Suppressor macrophage treated with lipopolysaccharide for 1 hour (primary cell): ENCODE measurements around the gene TMEM244.
"Not testable (repeated sequence)": the region's sequence is repeated elsewhere in the genome, so short reads cannot be mapped to it uniquely, and the experiment has no call there.

Source experiments
- DNase-seq, 3 donors: peaks; one replicate each; pipeline ENCODE4 v3.0.0-alpha.2; 2020 to 2022

Gene TMEM244, protein sequence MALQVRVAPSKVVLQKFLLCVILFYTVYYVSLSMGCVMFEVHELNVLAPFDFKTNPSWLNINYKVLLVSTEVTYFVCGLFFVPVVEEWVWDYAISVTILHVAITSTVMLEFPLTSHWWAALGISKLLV

DNA sequence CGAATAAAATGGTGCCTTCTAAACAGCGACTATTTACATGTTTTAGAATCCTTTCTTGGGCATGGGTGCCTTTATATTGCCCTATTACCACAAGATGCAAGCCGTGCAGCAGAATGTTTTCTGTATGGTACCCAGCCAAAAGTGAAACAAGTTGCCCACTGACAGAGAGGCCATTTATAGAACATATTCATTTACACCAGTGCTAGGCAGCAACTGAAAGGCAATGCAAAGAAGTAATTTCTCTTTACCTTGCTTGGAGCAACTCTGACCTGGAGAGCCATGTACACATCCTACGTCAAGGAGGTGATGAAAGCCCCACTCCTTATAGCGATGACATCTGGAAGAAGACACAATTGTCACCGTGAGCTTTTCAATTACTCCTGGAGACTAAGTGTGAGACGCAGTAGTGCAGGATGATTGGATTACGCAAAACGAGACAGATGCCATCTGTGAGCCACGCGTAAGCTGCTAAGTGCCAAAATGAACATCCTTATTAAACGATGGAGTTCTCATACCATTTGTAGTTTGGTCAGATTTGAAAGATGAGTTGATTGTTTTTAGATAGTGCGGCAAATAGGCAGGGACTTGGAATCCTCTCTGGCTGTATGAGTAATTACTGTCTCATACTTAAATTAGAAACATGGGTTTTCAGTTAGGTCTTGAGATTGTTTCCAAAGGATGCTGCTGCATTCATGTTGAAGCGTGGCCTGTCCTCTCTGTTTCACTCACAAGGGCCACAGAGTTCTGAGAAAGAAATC lies at the start of gene TMEM244:
TMEM244 (minus strand) TSS at position 408 of the 758 bp plus-strand sequence; CDS start at position 281, 127 bp downstream.
- no peak for DNase-seq

DNA sequence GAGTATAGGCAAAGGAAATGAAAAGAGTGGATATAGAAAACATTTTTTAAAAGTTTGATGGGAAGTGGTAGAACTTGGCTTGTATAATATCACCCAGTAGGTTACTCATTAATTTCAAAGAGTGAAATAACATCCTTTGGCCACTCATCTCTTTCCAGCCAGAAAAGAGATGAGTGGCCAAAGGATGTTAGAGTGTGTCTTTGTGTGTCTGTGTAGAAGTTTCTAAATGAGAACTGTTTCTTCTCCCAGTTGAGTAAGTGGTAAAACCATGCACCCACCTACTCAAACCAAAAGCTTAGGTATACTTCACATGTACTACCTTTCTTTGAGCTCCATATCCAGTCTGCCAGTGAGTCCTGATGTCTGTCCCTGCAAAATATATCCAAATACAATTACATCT lies 47.7 kb upstream of the TMEM244 start:
- no peak for DNase-seq

DNA sequence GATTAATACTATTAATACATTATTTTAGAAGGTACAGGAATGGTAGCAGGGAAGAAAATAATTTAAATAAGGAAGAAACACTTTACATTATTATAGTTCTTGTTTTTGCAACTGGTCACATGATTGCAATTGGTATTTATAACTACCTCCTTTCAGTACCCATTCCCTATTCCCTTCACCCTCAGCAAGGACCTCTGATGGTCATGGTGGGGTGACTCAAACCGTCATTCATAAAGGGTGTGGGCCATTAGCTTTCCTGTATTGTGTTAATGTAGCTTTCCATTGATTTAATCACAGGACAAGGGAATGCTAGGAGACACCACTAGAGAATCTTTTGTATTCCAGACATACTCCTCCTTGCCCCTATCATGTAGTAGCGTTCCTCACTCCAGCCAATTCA lies 47.2 kb upstream of the TMEM244 start:
- DNase-seq = peak; percentile 18 to 38 (median 30)

DNA sequence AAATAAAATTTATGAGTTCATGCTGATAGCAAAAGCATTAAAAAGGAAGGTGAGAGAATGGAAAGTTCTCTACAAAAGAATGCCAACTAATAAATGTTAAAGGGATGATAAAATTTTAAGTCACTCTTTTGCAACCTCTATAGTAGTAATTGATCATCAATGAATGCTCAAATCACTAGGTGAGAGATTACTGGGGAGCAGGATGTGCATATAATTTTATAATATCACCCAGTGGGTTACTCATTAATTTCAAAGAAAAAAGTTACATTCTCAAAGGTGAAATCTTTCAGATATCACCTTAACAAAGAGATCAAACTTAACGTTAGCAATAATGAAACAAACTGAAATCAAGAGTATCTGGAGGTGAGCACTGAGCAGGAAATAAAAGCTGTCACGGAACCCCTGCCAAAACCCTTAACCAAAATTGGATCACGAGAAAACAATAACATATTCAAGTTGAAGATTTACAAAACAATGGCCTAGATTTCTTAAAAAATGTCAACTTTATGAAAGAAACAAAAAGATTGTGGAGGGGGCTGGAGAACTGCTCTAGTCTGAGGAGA lies 45.5 kb upstream of the TMEM244 start:
- no peak for DNase-seq

DNA sequence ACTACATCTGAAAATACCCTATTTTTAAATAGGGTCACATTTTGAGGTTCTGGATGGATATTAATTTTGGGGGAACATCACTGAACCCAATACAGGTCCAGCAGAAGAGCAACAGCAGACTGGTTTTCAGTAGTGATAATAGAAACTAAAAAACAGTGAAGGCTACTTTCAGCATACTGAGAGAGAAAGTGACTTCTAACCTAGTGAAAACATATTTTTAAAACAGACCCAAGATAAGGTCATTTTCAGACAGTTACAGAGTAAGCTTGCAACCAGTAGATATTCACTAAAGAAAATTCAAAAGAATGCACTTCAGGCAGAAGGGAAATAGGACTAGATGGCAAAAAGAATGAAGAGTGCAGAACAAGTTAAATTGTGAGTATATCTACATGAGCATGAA lies 42.0 kb upstream of the TMEM244 start:
- DNase-seq = no peak

DNA sequence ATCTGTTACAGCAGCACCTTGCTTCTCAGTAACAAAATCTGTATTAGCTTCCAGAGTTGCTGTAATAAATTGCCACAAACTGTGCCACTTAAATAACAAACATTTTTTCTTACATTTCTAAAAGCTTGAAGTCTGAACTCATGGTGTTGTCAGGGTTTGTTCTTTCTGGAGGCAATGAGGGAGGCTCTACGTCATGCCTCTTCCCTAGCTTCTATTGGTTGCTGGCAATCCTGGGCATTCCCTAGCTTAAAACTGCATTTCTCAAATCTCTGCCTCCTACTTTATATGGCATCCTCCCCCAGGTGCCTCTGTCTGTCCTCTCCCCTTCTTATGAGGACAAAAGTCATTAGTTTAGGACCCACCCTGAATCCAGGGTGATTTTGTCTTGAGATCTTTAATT lies 41.6 kb upstream of the TMEM244 start:
- DNase-seq = no peak

DNA sequence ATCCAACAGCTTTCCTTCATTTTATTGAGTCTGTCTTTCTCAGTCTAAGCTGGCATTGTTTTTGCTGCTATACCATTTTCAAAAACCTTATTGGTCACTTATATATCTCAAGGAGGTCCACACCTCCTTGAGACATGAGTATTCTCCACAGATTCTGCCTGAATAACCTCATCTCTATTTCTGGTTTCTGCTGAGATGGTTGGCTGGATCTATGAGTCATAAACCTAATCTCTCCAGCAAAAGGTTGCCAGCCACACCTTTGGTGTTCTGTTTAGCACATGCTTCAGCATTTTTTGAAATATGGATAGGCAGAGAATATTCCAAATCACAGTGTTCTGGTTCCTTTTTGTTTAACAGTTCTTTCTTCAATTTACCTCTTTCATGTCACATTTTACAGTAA lies 40.8 kb upstream of the TMEM244 start:
- no peak for DNase-seq

DNA sequence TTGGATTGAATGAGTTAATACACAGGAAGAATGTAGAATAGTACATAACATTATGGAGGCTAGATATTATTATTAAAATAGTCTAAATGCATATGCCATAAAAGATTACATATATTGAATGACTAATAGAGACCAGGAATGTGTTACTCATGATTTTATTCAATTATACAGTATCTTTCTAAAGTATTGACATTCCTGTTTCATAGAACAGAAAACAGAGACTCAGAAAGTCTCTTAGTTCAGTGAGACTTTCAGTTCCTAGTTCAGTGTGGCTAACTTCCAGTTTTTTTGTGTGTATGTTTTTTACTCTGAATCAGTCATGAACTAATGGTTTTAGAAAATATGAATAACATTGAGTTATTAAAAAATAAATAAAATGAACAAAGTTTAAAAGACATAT lies 34.6 kb upstream of the TMEM244 start:
- DNase-seq = peak; percentile 31 to 82 (median 75)

DNA sequence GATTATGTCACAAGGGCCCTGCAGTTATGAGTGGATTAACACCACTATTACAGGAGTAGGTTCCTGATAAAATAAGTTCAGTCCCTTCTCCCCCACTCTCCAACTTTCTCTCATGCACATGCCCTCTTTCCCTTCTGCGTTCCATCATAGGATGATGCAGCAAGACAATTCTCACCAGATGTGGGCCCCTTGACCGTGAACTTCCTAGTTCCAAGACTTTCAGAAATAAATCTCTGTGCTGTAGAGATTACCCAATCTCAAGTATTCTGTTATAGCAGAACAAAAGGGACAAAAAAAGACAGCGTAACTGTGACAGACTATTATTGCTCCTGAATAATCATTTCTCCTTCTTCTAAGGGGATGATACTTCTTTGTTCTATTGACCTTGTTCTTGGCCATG lies 33.8 kb upstream of the TMEM244 start:
- peak; percentile 52 to 63 (median 57) for DNase-seq

DNA sequence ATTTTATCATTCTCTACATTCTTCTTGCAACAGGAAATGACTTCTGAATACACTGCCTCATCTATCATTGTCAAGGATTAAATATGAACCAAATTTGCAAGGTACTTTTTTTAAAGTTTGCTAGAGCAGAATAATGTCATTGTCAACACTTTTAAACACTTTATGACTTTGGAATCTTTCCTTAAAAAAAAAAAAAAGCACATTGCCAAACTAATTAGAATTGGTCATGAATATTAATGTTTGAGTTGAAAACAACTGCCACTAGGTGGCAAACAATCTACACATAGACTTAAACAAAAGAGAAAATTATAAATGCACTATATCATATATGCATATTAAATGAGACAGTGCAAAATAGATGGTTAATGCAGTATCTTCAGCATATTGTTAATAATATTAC lies 32.5 kb upstream of the TMEM244 start:
- DNase-seq = peak; percentile 55 to 72 (median 65)

DNA sequence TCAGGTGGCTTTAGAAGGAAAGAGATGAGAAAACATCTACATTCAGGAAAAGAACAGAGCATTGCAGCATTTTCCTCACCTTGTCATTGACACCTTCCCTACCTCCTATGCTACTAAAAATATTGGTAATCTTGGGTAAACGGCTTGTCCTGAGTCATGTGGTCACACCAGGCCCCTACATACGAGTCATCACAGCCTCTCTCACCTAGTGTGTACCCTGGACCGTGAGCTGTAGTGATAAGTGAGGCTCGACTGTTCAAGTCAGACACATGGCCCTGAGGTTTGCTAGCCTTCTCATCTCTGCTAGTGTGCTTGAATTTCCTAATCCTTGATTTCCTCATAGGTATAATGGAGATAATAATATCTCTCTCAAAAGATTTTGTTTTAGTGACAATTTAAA lies 29.6 kb upstream of the TMEM244 start:
- no peak for DNase-seq

DNA sequence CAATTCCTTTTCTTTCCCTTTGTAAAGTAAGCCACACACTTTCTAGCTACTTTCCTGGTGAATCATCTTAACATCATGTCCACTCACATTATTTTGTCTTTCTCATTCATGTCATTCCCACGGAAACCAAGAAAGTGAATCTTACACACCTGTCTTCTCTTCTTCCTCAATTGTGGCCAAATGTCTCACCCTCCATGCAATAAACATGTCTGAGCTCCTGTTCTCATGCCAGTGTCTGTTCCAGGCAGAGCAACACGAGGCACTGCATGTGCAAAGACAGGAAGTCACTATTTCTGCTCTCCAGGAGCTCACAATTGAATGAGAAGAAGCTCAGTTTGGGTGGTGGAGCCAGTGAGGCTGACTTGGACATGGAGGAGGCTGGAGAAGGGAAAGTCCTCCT lies 29.0 kb upstream of the TMEM244 start:
- peak in 2 of 3 donors; percentile 11 to 22 for DNase-seq

DNA sequence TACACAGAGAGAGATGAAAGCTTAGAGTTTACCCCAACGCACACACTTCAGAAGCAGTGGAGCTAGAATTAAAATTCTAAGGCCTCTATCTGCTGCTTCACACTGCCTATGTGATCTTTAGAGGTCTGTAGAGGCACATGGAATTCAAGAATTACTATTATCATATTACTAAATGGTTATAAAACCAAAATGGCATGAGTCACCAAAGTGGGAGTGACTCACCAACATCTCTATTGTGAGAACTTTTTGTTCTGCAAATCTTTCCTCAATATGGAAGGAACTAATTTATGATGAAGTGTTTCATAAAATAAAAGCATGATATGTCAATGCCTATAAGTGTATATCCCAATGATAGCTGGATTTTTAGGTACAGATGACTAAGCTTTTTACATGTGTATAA lies 28.5 kb upstream of the TMEM244 start:
- peak; percentile 66 to 91 (median 88) for DNase-seq

DNA sequence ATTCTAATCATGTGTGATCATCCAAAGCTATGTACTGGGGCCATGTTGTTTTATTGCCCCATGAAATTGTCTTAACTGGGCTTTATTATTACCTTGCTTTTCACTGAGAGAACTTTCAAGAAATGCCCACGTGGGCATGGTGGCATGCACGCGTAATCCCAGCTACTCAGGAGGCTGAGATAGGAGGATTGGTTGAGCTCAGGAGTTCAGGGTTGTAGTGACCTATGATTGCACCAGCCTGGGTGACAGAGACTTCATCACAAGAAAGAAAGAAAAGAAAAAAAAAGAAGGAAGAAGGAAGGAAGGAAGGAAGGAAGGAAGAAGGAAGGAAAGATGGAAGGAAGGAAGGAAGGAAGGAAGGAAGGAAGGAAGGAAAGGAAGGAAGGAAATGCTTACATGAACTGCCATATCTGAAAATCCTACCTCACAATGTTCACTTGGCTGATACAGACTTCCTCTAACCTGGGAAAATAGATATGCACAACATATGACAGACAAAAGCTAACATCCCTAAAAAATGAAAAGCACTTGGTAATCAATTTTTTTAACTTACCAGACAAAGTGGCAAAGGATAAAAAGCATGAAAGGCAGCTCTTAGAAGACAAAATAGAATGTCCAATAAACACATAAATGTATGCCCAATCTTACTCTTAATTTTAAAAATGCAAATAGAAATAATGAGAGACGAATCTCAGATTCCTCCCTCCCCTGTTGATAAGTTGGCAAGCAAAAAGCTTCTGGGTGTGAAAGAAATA lies 25.5 kb upstream of the TMEM244 start:
- DNase-seq = no peak

DNA sequence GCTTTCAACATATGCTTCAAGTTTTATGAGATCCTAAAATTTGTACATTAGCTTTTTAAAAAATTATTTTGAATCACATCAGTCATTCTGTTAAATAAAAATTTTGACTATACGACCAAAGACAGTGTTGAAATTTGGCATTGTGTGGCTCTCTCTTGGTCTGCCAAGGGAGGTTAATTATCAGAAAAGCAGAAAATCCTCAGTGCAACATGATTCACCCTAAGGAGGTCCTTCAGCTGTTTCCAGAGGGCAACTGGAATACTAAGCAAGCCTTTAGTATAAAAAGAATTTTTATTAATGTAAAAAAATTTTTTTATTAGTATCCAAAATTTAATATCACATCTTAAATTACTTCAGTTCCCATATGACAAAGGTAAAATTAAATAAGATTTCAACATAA lies 23.1 kb upstream of the TMEM244 start:
- no peak for DNase-seq

DNA sequence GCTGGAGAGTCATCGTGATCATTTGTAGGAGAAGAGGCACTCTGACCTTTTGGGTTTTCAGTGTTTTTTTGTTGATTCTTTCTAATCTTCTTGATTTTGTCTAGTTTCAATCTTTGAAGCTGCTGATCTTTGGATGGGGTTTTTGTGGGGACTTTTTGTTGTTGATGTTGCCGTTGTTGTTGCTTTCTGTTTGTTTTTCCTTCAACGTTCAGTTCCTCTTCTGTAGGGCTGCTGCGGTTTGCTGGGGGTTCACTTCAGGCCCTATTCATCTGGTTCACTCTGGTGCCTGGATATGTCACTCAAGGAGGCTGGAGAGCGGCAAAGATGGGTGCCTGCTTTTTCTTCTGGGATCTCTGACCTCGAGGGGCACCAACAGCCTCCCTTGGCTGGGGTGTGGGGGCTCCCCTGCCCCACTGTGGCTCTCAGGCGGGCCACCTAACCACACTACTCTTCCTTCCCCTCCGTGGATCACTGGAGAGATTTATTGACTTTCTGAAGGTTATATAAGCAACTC lies 21.5 kb upstream of the TMEM244 start:
- peak; percentile 71 to 78 (median 78) for DNase-seq

DNA sequence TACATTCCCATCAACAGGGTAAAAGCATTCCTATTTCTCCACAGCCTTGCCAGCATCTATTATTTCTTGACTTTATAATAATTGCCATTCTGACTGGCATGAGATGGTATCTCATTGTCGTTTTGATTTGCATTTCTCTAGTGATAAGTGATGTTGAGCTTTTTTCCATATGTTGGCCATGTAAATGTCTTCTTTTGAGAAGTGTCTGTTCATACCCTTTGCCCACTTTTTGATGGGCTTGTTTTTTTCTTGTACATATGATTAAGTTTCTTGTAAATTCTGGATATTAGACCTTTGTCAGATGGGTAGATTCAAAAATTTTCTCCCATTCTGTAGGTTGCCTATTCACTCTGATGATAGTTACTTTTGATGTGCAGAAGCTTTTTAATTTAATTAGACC lies 16.8 kb upstream of the TMEM244 start:
- not testable (repeated sequence) for DNase-seq

DNA sequence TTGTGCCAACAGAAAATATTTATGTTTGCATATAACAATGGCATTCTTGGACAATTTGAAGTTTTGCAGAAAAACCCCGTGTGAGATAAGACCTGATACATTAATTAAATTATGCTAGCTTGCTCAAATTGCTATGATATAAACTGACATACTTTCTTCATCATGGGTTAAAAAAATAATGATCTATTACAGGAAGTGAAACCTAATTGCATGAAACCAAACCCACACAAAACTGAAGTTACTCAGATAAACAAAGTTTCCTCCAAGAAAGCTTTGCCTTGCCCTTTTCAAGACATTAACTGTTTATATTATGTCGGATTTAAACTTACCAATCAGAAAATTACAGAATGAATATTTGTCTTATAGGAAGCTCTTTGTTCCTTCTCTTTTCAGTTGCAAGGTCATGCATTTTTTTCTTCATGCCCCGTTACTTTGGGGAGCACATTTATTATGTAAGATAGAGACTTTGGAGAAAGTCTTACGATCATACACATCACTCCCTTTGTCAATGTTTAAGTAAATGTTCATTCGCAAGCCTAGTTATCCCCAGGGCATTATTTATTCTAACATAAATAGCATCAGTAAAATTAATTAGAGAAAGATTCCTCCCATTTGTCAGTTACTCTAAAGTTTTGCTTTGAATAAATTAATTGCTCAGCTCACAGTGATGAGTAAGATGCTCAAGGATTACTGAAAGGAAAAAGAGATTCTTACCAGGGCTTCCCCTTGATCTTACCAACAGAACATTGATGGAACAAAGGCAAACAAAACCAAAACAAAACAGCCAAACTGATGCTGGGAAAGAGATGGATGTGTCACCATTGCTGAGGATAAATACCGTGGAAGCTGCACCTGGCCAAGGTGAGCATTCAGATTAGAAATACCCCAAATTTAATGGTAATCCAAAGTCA lies 14.8 kb upstream of the TMEM244 start:
- DNase-seq = peak; percentile 27 to 68 (median 64)

DNA sequence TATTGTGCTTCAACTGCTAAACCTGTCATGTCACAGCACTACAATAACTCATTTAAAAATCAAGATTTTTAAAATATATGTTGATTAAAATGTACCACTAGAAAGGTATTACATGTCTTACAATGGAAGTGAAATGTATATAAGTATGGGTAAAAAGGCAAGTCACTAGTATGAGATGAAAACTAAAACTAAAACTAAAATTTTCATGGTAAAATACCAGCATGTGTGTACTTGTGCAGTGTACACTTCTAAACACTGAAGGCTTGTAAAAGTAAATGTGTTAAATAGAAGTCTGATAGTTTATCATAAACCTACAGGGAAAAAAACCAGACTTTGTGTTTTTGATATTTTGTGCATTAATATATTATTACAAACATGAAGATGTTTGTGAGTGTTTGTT lies 13.7 kb upstream of the TMEM244 start:
- no peak for DNase-seq

DNA sequence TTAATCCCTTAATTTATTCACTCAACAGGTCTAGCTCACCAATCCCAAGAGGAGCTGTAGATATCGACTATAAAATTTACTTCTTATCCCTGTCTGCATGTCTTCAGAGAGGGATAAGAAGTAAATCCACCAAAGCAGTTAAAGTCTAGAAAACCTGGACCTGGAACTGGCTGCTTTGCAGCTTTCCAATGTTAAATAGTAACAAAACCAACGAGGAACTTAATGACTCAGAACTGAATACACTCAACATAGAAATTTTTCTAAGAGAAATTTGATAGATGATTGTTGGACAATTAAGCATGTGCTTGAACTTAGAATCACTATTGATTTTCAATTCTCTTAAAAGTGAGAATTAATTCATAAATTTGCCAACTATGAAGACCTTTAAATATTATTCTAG lies 11.5 kb upstream of the TMEM244 start:
- DNase-seq = no peak

DNA sequence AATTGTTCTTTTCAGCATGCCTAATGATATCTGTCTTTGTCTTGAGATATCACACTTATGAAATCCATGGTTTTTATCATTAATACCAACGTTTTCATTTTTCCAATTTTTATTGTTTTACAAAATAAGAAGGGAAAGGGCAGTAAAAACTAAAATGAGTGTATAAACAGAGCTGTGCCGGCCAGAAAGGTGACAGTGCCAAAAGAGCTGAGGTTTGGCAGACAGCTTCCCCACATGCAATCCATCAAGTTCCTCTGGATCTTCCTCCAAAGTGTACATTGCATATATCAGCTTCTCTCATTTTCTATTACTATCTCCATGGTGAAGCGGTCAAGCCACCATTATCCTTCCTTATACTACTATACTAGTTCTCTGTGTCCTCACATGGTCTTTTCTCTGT lies 10.1 kb upstream of the TMEM244 start:
- no peak for DNase-seq

DNA sequence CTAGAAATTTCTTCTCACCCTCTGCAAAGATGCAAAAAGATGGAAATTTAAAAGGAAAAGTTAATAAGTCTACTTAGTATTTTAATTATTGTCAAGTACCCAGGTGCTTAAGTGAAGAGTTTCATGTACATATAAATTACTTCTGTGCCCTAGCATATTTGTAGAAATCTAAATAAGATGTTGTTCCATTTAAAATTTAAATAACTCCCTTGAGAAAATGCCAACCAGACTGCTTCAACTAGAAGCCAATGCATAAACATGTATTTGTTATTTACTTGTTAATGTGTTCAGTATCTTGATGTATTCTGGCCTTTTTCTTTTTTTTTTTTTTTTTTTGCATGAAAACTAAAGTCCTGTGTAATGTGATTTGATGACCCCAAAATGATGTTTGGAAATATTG lies 6.3 kb upstream of the TMEM244 start:
- no peak for DNase-seq
